HG03342 (cell line): Measurements from ENCODE around the gene B3GALT6.

Experiments
- ATAC-seq: cut with Tn5 transposase; IDR thresholded peaks from one replicate; pipeline ENCODE4 v1.9.1; 2021; ENCODE audit warnings: mild to moderate bottlenecking, moderate library complexity; ENCODE audit not compliant: unreplicated experiment

The B3GALT6 gene

GRCh38 chr1:1215881-1216605, 16.0 kb upstream of the B3GALT6 start:
- no peak for ATAC-seq

DNA sequence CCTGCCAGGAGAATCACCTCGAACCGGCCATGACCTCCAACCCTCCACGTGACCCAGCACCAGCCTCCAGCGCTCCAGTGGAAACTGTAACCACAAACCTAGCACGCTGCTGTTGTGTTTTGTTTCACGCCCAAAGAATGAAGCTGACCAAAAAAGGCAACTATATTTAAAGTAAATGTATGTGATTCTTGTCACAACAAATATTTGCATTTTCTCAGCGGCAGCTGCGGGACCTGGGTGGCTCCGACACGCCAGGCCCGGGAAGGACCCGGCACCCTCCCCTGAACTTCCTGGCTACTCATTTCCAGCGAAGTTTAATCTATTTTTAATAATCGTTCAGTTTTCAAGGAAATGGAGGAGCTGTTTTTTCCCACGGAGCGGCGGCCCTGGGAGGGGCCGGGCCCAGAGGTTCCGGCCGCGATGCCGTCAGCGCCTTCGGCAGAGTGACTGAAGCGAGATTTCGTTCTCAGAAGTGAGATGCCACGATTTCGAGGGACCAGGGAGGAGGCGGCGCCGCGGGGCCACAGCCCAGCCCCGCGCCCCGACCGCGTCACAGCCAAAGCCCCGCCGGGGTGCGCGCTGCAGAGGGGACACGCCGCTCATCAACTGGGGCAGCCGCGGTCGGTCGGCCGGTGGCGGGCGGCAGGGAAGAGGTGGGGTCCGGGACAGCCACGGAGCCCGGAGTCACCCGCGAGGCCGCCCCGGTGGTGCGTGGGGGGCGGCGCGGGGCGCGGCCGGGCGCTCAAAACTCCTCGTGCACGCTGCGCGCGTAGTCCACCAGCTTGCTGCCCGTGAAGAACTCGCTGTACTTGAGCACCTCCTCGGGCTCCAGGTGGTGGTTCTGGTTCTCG, 15.0 kb upstream of the B3GALT6 start:
- ATAC-seq: no peak

DNA sequence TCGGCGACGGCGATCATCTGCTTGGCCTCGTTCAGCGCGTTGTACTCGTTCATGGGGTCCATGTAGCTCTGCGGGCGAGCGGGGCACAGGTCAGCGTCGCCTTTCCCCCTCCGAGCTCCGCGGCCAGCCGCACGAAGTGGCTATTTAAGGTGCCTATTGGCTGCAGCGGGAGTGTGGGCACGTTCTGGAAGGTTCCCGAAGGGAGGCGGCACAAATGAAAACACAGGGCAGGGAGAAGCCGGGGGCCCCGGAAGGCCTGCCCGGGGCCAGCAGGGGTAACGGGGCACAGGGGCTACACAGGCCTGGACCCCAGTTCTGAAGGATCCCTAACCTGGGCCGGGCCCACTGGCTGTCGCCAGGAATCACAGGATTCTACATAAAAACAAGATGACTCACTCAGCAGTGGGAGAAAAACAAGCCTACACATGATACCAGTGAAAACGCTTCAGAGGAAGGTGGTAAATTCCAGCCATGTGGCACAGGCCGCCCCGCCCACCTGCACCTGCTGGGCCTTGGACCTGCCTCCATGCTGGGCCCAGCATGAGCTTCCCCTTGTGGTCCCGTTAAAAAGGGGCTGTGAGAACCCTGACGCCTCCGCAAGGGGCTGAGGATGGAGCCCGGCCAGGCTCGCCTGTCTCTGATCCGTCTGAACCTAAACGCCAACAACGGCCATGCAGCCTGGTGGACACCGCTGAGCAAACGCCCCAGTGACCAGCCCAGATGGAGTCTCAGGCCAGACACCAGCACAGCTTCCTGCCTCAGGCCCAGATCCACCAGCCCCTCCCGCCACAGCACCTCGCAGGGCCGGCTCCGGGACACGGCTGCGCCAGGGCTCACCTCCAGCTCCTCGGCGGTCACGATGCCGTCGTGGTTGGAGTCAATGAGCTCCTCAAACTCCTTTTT, 14.2 kb upstream of the B3GALT6 start:
- no peak for ATAC-seq

DNA sequence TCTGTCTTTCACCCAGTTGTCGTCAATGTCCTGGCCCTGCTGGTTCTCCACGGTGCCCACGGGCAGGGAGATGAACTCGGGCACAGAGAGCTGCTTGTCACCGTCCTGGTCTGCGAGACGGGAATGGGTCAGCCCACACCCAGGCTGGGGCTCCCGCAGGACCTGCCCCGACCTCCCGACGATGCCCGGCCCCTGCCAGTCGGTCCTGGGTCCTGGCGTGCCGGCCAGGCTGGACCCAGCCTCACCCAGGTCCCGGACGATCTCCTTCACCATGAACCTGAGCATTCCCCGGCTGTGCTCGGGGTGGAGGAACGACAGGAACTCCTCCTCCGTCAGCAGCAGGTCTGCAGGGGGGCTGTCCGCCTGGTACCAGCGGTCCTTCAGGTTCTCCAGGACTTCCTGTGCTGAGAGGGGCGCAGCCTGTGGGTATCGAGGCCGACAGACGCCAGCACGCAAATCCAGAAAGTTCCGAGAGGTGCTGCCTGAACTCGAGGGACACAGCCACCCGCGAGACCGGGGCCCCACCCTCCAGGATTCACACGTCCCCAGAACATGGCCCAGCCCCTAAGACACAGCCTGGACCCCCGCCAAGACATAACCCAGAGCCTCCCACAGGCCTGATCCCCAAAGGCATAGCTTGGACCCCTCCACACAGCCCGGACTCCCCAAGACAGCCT, 13.4 kb upstream of the B3GALT6 start:
- no peak for ATAC-seq

DNA sequence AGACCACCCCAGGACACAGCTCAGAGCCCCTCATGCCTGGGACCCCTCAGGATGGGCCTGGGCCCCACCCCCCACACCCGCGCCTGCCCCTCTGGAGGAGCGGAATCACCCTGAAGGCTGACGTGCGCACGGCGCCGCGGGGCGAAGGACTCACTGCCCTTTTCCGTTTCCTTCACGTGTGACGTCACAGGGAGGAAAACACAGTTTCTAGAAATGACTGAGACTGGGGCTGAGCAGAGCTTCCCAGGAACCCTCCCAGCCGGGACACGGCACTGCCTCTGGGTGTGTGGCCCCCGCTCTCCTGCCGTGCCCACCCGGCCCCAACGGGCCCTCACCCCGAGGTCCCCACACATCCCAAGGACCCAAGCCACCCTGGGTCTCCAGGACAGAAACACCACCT, 12.7 kb upstream of the B3GALT6 start:
- no peak for ATAC-seq

DNA sequence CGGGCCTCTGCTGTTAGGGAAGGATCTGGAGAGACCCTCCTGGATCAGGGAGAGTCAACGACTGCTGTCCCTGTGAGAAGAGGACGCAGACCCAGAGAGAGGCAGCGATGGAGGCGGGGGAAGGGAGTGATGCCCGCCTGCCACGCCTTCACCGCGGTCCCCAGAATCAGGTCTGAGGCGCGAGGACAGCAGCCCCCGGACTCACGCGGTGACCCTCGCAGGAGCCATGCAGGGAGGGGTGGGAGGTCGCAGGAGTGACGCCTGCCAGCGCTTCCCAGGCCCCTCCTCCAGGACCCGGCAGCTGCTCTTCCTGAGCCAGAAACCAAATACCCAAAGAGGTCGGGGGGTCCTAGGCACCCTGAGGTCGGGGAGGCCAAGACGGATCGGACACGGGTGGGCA, 11.8 kb upstream of the B3GALT6 start:
- no peak for ATAC-seq

- no peak for ATAC-seq
These were observed 10.0 kb upstream of the B3GALT6 start for GRCh38 chr1:1221887-1222574.

DNA sequence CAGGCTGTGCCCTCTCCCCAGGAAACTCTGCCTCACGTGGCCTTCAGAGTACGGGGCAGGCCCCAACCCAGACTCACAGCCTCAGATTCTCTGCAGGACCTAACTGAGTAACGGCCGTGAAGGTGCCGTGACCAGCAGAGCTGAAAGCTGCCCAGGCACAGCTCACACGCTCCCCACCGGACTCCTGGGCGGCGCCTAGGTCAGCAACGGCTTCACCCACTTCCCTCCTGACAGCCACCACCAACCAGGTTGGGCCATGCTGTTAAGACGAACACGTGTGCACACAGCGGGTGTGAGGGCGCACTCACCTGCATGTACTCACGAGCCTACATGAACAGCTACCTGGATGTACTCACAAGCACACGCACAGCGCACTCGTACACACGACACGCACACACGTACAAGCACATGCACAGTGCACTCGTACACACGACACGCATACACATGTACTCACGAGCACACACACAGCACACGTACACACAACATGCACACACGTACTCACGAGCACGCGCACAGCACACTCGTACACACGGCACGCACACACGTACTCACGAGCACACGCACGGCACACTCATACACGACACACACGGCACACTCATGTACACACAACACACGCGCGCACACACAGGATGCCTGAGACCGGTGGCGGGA, 9.3 kb upstream of the B3GALT6 start:
- no peak for ATAC-seq

GRCh38 chr1:1223321-1223720, 8.7 kb upstream of the B3GALT6 start:
- no peak for ATAC-seq

DNA sequence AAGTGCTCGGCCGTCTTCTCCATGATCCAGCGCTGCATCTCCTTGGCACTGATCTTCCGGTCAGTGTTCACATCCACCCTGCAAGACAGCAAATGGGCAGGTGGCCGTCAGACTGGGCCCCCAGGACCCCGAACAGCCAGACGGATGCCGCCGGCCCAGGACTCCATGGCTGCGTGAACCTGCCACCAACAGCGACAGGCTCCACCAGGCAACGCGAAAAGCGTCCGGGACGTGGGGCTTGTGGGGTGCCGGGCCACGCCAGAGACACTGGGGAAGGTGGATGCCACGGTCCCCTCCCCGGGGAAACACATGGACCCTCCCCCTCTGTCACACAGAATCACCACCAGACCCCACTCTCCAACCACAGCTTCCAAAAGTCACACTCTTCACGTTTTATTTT, 8.1 kb upstream of the B3GALT6 start:
- no peak for ATAC-seq

GRCh38 chr1:1225238-1225845, 6.7 kb upstream of the B3GALT6 start:
- no peak for ATAC-seq

- no peak for ATAC-seq
These were observed 6.1 kb upstream of the B3GALT6 start for GRCh38 chr1:1225913-1226312.

DNA sequence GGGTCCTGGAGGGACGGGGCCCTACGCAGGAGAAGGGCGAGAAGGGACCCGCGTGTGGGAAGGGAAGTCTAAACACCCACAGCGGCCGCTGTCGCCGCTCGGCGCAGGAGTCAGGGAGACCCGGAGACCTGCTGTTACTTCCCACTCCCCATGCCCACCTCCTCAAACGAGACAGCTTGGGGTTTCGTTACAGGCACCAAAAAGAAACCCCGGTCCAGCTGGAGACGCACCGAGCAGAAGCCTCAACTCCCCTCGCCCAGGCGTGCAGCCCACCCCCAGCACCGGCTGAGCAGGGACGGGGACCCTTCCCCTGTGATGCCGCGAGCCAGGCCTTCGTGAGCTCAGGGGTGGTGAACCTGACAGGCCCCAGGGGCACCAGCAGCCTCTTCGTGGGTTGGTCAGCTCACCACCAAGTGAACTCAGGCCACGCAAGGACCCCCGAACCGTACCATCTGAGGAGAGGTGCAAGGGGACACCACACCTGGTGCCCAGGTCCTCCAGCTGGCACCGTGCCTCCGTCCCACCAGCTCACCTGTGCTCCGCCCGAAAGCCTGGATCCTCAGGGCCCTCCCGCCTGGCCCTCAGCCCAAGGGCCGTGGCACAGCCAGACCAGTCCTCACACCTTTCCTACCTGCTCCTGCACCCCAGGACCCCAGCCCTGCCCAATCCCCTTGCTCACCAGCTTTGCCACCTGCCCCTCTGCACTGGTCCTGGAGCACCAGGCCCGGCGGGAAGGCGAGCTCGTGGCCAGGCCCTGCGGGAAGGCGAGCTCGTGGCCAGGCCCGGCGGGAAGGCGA, 5.3 kb upstream of the B3GALT6 start:
- no peak for ATAC-seq

DNA sequence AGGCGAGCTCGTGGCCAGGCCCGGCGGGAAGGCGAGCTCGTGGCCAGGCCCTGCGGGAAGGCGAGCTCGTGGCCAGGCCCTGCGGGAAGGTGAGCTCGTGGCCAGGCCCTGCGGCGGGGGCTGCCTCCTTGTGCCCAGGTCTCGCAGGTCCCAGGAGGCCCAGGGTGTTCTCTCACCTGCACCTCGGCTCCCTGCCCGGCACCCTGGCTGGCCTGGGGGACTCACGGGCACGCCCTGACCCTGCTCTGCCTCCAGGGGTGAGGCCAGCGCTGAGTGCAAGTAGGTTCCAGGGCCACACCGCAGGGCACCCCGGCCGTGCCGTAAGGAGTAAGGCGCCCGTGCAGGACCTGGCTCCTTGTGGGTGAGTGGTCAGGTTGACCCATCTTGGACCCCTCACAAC, 4.7 kb upstream of the B3GALT6 start:
- ATAC-seq: no peak

- ATAC-seq: no peak
These were observed 3.9 kb upstream of the B3GALT6 start for GRCh38 chr1:1228187-1228586.

- ATAC-seq: no peak
These were observed 3.3 kb upstream of the B3GALT6 start for GRCh38 chr1:1228596-1229321.

DNA sequence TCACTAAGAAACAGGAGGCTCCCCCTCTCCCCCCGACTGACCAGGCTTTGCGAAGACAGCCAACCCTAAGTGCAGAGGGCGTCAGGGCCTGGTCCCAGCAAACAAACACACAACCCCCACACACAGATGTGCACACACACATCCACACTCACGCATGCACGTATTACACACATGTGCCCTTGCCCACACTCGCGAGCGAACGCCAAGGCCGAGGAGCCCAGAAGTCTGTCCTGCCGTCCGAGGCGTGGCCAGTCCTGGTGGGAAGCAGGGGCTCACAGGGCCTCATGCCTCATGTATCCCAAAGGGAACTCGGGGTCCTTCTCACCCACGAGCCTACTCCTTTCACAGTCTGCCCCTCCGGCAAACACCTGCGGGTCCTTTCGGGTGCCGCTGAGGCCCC, 2.3 kb upstream of the B3GALT6 start:
- ATAC-seq: no peak
